Right atrium auricular region (tissue), 2 donors: ENCODE data around the gene LRWD1. TPM values are rescaled to one million over a fixed set of nuclear protein-coding genes. Genes with fewer than 3 reads are reported as not detected.

Experiments used
- DNase-seq: peaks from one replicate; pipeline ENCODE4 v3.0.0-alpha.2; 2019; ENCODE audit warnings: low spot score
- H3K27ac ChIP-seq, 2 donors: fragments of 200-600 bp; sonication (generic); 1 replicate in 1 of 2; 2 replicates in 1 of 2; pipeline ENCODE4 v1.5.1; 2016 to 2019
- H3K27me3 ChIP-seq, 2 donors: fragments of 200-600 bp; sonication (generic); one replicate each; pipeline versions ENCODE4 v1.5.1 to v1.6.0; 2017 to 2019
- H3K36me3 ChIP-seq: fragments of 200-600 bp; sonication (generic); one replicate; pipeline ENCODE4 v1.5.1; 2016
- H3K4me1 ChIP-seq, 2 donors: fragments of 200-600 bp; sonication (generic); one replicate each; pipeline versions ENCODE4 v1.5.1 to v1.6.0; 2017 to 2019
- H3K4me3 ChIP-seq, 2 donors: fragments of 200-600 bp; sonication (generic); 1 replicate in 1 of 2; 2 replicates in 1 of 2; pipeline ENCODE4 v1.5.1; 2017 to 2019; ENCODE audit warnings: mild to moderate bottlenecking in 1 of 2, moderate library complexity in 1 of 2
- H3K9me3 ChIP-seq, 2 donors: fragments of 200-600 bp; sonication (generic); one replicate each; pipeline ENCODE4 v1.5.1; 2019
- total RNA-seq, 2 donors: library from RNA; depleted of rRNA; stranded (reverse); fragments of >200 nt; gene quantifications; one replicate each; pipeline ENCODE4 v1.1.0, GENCODE V29; 2016
- TF ChIP-seq, protein P1 (sequence below), 2 donors: fragments of 200-600 bp; sonication (generic); IDR thresholded peaks; one replicate each; pipeline ENCODE4 v1.5.1; 2019; ENCODE audit warnings: antibody characterized with exemption in 2 of 2

Gene LRWD1
- total RNA-seq = 10 to 100 TPM in 1 of 2 donors, 1 to 10 TPM in 1; 9.8 to 13.7 TPM

DNA sequence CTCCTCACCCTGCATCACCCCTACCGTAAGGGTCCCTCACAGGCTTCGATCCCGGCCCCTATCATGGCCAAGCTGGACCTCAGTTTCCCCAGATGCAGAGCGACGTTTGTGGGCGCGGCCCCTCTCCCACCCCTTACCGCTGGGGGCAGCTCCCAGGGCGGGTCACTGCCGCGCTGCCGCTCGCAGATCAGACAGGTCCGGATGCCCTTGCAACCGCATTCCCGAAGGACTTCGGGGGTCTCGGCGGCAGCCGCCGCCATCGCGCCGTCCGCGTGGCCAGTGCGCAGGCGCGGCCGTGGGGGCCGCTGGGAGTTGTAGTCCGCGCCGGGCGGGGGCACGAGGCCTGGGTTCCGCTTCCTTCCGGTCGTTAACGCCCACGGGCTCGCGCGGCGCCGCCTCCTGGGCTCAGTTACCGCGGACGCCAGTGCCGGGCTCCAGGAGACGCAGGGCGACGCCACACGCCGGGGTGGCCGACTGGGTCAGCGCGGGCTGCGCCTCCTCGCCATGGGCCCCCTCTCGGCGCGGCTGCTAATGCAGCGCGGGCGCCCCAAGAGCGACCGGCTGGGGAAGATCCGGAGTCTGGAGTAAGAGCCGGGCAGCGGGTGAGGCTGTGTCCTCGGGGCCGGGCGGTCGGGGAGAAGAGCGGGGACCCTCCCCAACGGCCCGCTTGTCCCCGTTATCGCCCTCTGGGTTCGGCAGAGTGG lies at the start of gene LRWD1, which contains the start of gene ALKBH4:
Gene LRWD1, plus strand, starts transcription at position 408 of the 704 bp plus-strand sequence. Its CDS starts 97 bp downstream, at position 505.
Gene ALKBH4, minus strand, starts transcription at position 287 of the 704 bp plus-strand sequence. Its CDS starts 27 bp downstream, at position 260.
- peaks cover 0 to 17% of the 10 kb centered on the region in 2 donors for H3K4me1 ChIP-seq

DNA sequence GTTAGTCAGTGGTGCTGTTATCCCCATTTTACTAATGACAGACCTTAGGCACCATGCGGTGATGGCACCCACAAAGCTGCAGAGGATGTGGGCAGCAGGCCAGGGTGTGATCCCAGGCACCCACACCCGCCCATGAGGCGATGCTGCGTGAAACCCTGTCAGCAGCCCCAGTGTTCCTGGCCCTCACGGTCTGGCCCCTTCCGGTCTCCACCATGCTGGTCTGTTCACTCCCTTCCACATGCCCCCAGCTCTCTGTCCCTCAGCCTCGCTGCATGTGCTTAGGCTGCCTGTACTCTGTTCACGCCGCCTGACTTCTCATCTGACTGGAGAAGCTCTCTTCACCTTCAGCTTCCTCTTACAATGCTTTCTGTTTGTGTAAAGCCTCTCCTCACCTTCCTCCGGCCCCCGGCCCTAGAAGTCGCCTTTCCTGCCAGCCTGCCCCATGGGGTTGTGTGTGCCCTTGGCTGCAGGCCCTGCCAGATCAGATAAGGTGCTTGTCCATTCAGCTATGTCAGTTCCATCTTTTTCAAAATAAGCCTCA lies 49.0 kb upstream of the LRWD1 start:
- no peak for DNase-seq

More for the DNA sequence above, at the start of gene LRWD1, which contains the start of gene ALKBH4:
- TF ChIP-seq, protein P1, sequence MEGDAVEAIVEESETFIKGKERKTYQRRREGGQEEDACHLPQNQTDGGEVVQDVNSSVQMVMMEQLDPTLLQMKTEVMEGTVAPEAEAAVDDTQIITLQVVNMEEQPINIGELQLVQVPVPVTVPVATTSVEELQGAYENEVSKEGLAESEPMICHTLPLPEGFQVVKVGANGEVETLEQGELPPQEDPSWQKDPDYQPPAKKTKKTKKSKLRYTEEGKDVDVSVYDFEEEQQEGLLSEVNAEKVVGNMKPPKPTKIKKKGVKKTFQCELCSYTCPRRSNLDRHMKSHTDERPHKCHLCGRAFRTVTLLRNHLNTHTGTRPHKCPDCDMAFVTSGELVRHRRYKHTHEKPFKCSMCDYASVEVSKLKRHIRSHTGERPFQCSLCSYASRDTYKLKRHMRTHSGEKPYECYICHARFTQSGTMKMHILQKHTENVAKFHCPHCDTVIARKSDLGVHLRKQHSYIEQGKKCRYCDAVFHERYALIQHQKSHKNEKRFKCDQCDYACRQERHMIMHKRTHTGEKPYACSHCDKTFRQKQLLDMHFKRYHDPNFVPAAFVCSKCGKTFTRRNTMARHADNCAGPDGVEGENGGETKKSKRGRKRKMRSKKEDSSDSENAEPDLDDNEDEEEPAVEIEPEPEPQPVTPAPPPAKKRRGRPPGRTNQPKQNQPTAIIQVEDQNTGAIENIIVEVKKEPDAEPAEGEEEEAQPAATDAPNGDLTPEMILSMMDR (IDR thresholded peaks at IDR 0.05) = peak; percentile 11 to 55
- H3K9me3 ChIP-seq = no peaks in the 10 kb centered on the region
- H3K4me3 ChIP-seq = peak within 1 kb of the TSS; percentile 71 to 99
- peak; percentile 93 for DNase-seq
- no peaks in the 10 kb centered on the region for H3K27me3 ChIP-seq
- no peaks in the 10 kb centered on the region for H3K36me3 ChIP-seq
- H3K27ac ChIP-seq = peak within 1 kb of the TSS; percentile 75 to 76

DNA sequence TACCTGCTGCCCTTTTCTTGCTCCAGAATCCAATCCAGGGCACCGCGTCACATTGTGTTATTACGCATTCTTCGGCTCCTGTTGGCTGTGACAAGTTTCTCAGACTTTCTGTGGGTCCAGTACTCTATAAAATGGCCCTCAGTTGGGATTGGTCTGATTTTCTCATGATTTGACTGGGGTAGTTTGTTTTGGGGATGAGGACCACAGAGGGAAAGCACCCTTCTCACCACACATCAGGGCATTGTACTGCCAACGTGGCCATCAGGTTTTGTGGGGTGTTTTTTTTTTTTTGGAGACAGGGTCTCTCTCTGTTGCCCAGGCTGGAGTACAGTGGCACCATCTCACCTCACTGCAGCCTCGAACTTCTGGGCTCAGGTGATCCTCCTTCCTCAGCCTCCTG lies 48.4 kb upstream of the LRWD1 start:
- H3K36me3 ChIP-seq = peaks cover 36% of the 10 kb centered on the region
- H3K27me3 ChIP-seq = no peaks in the 10 kb centered on the region
- H3K9me3 ChIP-seq = no peaks in the 10 kb centered on the region
- DNase-seq = no peak
- H3K27ac ChIP-seq = no peak overlapping the region
- H3K4me3 ChIP-seq = no peak overlapping the region
- peaks cover 0 to 9% of the 10 kb centered on the region in 2 donors for H3K4me1 ChIP-seq
- TF ChIP-seq, protein P1 (IDR thresholded peaks at IDR 0.05) = no peak

More for the DNA sequence above, 49.0 kb upstream of the LRWD1 start:
- TF ChIP-seq, protein P1 (IDR thresholded peaks at IDR 0.05) = no peak
- Histone ChIP-seq H3K27ac (no peak overlapping the region), H3K36me3 (peaks cover 36% of the 10 kb centered on the region), H3K9me3 (no peaks in the 10 kb centered on the region), H3K27me3 (no peaks in the 10 kb centered on the region), H3K4me1 (peaks cover 0 to 9% of the 10 kb centered on the region in 2 donors), H3K4me3 (no peak overlapping the region)

DNA sequence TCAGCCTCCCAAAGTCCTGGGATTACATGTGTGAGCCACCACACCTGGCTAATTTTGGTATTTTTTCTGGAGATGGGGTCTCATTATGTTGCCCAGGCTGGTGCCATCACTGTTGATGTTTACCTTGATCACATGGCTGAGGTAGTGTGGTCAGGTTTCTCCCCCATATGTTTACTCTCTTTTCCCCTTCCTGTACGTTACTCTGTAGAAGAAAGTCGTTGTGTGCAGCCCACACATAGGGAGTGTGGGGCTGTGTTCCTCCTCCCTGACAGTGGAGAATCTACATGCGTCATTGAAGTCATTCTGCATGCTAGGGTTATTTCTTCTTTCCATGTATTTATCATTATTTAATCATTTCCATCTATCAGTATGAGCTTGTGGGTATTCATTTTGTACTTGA lies 47.7 kb upstream of the LRWD1 start:
- Histone ChIP-seq H3K27me3 (no peaks in the 10 kb centered on the region), H3K36me3 (peaks cover 39% of the 10 kb centered on the region)

DNA sequence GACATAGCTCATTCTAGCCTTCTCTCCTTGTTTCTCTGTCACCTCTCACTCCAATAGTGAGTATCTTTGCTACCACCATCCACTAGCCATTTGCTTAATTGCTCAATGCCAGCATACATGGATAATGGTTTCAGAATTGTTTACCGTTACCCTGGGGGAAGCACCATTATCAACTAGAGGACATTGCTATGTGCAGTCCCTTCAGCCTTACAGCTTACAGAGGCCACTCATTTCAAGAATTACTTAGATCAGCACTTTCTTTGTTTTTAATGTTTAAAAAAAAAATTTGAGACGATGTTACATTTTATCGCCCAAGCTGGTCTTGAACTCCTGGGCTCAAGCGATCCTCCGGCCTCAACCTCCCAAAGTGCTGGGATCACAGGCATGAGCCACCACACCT lies 46.2 kb upstream of the LRWD1 start:
- Histone ChIP-seq H3K27ac (no peak overlapping the region), H3K4me3 (no peak overlapping the region), H3K27me3 (no peaks in the 10 kb centered on the region), H3K4me1 (no peaks in the 10 kb centered on the region), H3K9me3 (no peaks in the 10 kb centered on the region), H3K36me3 (peaks cover 35% of the 10 kb centered on the region)
- no peak for DNase-seq
- TF ChIP-seq, protein P1 (IDR thresholded peaks at IDR 0.05) = no peak

More for the DNA sequence above, 47.7 kb upstream of the LRWD1 start:
- no peak for DNase-seq
- TF ChIP-seq, protein P1 (IDR thresholded peaks at IDR 0.05) = no peak
- Histone ChIP-seq H3K4me1 (peaks cover 0 to 9% of the 10 kb centered on the region in 2 donors), H3K9me3 (no peaks in the 10 kb centered on the region), H3K4me3 (no peak overlapping the region), H3K27ac (no peak overlapping the region)
